ENCODE data around the gene ORC2. TPM values are rescaled to one million over a fixed set of nuclear protein-coding genes. Genes with fewer than 3 reads are reported as not detected.
A peak's percentile ranks its signal among the peaks of the same experiment; 100 is the strongest.

The ORC2 gene
- total RNA-seq, 4 donors from 2014 or later = 3.5 to 53.3 (median 22.6) TPM

DNA sequence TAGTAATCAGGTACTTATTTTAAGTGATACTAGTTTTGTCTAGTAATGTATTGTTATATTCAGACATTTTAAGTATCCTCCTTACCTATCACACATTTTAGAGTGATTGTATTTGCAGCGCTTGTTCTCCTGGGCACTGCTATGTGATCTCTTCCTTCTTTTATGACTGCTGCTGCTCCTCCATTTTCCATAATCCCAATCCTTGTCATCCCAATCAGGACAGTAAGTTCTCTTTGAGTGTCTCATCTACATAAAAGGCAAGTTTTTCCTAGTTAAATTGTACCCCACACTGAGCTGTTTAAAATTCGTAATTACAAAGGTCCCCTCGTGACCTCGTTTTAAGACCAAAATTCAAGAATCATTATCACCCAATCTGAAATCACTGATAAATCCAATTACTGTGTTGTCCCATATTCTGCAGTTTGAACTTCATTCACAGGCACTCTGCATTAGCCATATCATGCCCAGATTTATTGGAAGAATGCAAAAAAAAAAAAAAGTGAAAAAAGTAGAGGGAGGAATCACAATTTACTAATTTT is 101.8 kb downstream of the ORC2 start:
- H3K36me3 ChIP-seq = no peaks in the 10 kb centered on the region
- intact Hi-C loops (cut with DNase I; ENCODE audit: low total_unique reads) = no loop called here
- TF ChIP-seq, protein P1, sequence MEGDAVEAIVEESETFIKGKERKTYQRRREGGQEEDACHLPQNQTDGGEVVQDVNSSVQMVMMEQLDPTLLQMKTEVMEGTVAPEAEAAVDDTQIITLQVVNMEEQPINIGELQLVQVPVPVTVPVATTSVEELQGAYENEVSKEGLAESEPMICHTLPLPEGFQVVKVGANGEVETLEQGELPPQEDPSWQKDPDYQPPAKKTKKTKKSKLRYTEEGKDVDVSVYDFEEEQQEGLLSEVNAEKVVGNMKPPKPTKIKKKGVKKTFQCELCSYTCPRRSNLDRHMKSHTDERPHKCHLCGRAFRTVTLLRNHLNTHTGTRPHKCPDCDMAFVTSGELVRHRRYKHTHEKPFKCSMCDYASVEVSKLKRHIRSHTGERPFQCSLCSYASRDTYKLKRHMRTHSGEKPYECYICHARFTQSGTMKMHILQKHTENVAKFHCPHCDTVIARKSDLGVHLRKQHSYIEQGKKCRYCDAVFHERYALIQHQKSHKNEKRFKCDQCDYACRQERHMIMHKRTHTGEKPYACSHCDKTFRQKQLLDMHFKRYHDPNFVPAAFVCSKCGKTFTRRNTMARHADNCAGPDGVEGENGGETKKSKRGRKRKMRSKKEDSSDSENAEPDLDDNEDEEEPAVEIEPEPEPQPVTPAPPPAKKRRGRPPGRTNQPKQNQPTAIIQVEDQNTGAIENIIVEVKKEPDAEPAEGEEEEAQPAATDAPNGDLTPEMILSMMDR (IDR thresholded peaks at IDR 0.05) = no peak
- TF ChIP-seq POLR2A (IDR thresholded peaks at IDR 0.05) = no peak
- H3K4me3 ChIP-seq = peak overlapping the region; percentile 97 to 100
- DNase-seq = no peak
- H3K27ac ChIP-seq = peak overlapping the region; percentile 100
- H3K4me1 ChIP-seq = peaks cover 9 to 17% of the 10 kb centered on the region in 2 donors
- H3K27me3 ChIP-seq = no peaks in the 10 kb centered on the region
- H3K9me3 ChIP-seq = no peaks in the 10 kb centered on the region

DNA sequence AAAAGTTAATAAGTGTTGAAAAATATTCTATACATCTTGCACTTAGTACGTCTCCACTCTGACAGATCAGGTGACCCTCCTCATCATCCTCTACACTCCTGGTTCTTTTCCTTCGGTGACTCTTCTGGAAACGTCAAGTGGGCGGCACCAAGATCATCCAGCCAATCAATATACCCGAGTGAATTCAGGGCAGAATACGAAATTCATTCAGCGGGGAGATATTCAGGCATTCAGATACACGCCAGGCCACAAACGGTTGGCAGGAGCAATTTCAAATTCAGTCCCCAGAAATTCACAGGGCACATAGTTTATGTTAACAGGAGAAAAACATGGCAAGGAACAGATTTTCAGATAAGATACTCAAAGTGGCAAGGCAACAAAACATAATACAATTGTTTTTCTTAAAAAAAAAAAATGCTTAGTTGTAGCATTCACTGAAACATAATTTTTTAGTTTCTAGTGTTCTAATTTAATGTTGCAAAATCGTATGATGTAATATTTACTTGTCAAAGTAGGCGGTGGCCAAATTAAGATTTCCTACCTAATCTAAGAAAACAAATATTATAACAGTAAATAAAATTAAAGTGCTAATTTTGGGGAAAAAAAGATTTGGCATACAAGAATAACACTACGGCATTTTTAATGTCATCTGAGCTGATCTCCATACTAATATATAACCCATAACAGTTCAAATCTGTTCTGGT is 103.2 kb downstream of the ORC2 start:
- intact Hi-C loops (cut with DNase I; ENCODE audit: low total_unique reads) = no loop called here
- peak overlapping the region; percentile 100 for H3K27ac ChIP-seq
- DNase-seq = peak in 1 of 2 donors; percentile 34
- H3K36me3 ChIP-seq = no peaks in the 10 kb centered on the region
- no peaks in the 10 kb centered on the region for H3K9me3 ChIP-seq
- H3K27me3 ChIP-seq = no peaks in the 10 kb centered on the region
- peak overlapping the region; percentile 1 to 97 for H3K4me3 ChIP-seq
- peaks cover 9 to 17% of the 10 kb centered on the region in 2 donors for H3K4me1 ChIP-seq
- TF ChIP-seq, protein P1 (IDR thresholded peaks at IDR 0.05) = no peak
- peak in 1 of 2 donors; percentile 37 for TF ChIP-seq POLR2A (IDR thresholded peaks at IDR 0.05)

Small RNA genes within 50 kb of the gene (small RNA-seq; reads per million reads assigned to genes)
- gene RF00019 (not detected), gene RNU6-312P (not detected), gene RNU6-762P (not detected)

Other genes with a start within 250 kb of the ORC2 start
- 100 to 1,000 TPM in 2 of 4 donors, 10 to 100 TPM in 2; 39.2 to 322 (median 129) TPM for gene BZW1, start 151.8 kb downstream of the ORC2 start, total RNA-seq
- 100 to 1,000 TPM; 187 to 265 (median 234) TPM for gene CLK1, start 99.0 kb downstream of the ORC2 start, total RNA-seq
- gene PPIL3, start 74.6 kb downstream of the ORC2 start, total RNA-seq = 10 to 100 TPM in 3 of 4 donors, under 1 TPM in 1; 0.59 to 76.8 (median 27.5) TPM
- gene NIF3L1, start 74.3 kb downstream of the ORC2 start, total RNA-seq = 10 to 100 TPM; 20.7 to 78.2 (median 45.2) TPM
- gene HYCC2, start 108.0 kb upstream of the ORC2 start, total RNA-seq = 10 to 100 TPM in 2 of 4 donors, 1 to 10 TPM in 2; 2.8 to 36.3 (median 21.1) TPM
- 100 to 1,000 TPM in 1 of 4 donors, 10 to 100 TPM in 3; 31.2 to 129 (median 38.3) TPM for gene NDUFB3, start 108.3 kb upstream of the ORC2 start, total RNA-seq
- gene CFLAR, start 152.5 kb upstream of the ORC2 start, total RNA-seq = 100 to 1,000 TPM; 176 to 217 (median 201) TPM
- gene CASP10, start 219.5 kb upstream of the ORC2 start, total RNA-seq = 10 to 100 TPM in 2 of 4 donors, 1 to 10 TPM in 2; 1.8 to 21.6 (median 11.7) TPM